ENCODE measurements around the gene POFUT1.

POFUT1 gene

GRCh38 chr20:32159766-32160221 lies 47.9 kb upstream of the POFUT1 start:
- no peak overlapping the region for H3K4ac ChIP-seq (ENCODE audit: low read depth in 1 of 2, low read length in 2 of 2)
- no peak overlapping the region for H3K23ac ChIP-seq (ENCODE audit: low read length in 2 of 2)
- no peak for DNase-seq
- 91% methylated on average over 5 of the region's 5 CpGs for WGBS
- peaks cover 9% of the 10 kb centered on the region for H3K4me1 ChIP-seq (ENCODE audit: control insufficient read depth, insufficient read depth, low read depth, low read length)
- no peak overlapping the region for H2BK5ac ChIP-seq (ENCODE audit: low read depth, low read length, poor library complexity, severe bottlenecking)
- H2BK15ac ChIP-seq (ENCODE audit: low read depth, poor library complexity, severe bottlenecking): no peak overlapping the region
- H3K14ac ChIP-seq (ENCODE audit: low read length in 2 of 2): no peak overlapping the region
- peaks cover 19% of the 10 kb centered on the region for H3K79me1 ChIP-seq (replicated peaks; ENCODE audit: low read length, poor library complexity, severe bottlenecking)
- H3K4me2 ChIP-seq (ENCODE audit: low read length, poor library complexity, severe bottlenecking): no peak overlapping the region
- no peaks in the 10 kb centered on the region for H3K27me3 ChIP-seq (ENCODE audit: control insufficient read depth in 1 of 2, insufficient read depth in 1 of 2, low read length in 2 of 2)
- H2BK120ac ChIP-seq (ENCODE audit: low read depth, low read length): no peak overlapping the region
- no peak overlapping the region for H2AFZ ChIP-seq (ENCODE audit: low read depth, low read length)
- no peak overlapping the region for H3K27ac ChIP-seq (ENCODE audit: low read length, poor library complexity, severe bottlenecking)
- H2BK12ac ChIP-seq (ENCODE audit: low read length in 2 of 2): no peak overlapping the region
- H3K4me3 ChIP-seq (ENCODE audit: insufficient read depth in 1 of 2, low read depth in 1 of 2, low read length in 2 of 2): no peak overlapping the region
- H3K9ac ChIP-seq (ENCODE audit: low read length): no peak overlapping the region
- H3K9me3 ChIP-seq (ENCODE audit: control insufficient read depth, low read length): no peaks in the 10 kb centered on the region
- no peak overlapping the region for H4K8ac ChIP-seq (ENCODE audit: low read length)
- H4K91ac ChIP-seq (ENCODE audit: low read length): no peak overlapping the region
- peaks cover 69 to 76% of the 10 kb centered on the region in 2 experiments for H3K36me3 ChIP-seq (ENCODE audit: control insufficient read depth in 1 of 2, insufficient read depth in 2 of 2, low read depth in 1 of 2, low read length in 2 of 2)
- H3K18ac ChIP-seq (ENCODE audit: low read depth in 1 of 2, low read length in 2 of 2): no peak overlapping the region
- H2AK5ac ChIP-seq (ENCODE audit: low read length, severe bottlenecking): no peak overlapping the region

GRCh38 chr20:32160341-32160740 lies 47.3 kb upstream of the POFUT1 start:
- H3K27me3 ChIP-seq (ENCODE audit: control insufficient read depth in 1 of 2, insufficient read depth in 1 of 2, low read length in 2 of 2): no peaks in the 10 kb centered on the region
- DNase-seq: no peak
- no peak overlapping the region for H4K91ac ChIP-seq (ENCODE audit: low read length)
- no peak overlapping the region for H2BK12ac ChIP-seq (ENCODE audit: low read length in 2 of 2)
- H2BK120ac ChIP-seq (ENCODE audit: low read depth, low read length): no peak overlapping the region
- H3K27ac ChIP-seq (ENCODE audit: low read length, poor library complexity, severe bottlenecking): no peak overlapping the region
- no peak overlapping the region for H3K4me3 ChIP-seq (ENCODE audit: insufficient read depth in 1 of 2, low read depth in 1 of 2, low read length in 2 of 2)
- no peak overlapping the region for H3K4ac ChIP-seq (ENCODE audit: low read depth in 1 of 2, low read length in 2 of 2)
- no peaks in the 10 kb centered on the region for H3K9me3 ChIP-seq (ENCODE audit: control insufficient read depth, low read length)
- no peak overlapping the region for H2AK5ac ChIP-seq (ENCODE audit: low read length, severe bottlenecking)
- no peak overlapping the region for H3K4me2 ChIP-seq (ENCODE audit: low read length, poor library complexity, severe bottlenecking)
- no peak overlapping the region for H4K8ac ChIP-seq (ENCODE audit: low read length)
- H2AFZ ChIP-seq (ENCODE audit: low read depth, low read length): no peak overlapping the region
- H3K79me1 ChIP-seq (replicated peaks; ENCODE audit: low read length, poor library complexity, severe bottlenecking): peaks cover 20% of the 10 kb centered on the region
- peaks cover 4% of the 10 kb centered on the region for H3K4me1 ChIP-seq (ENCODE audit: control insufficient read depth, insufficient read depth, low read depth, low read length)
- peaks cover 75 to 76% of the 10 kb centered on the region in 2 experiments for H3K36me3 ChIP-seq (ENCODE audit: control insufficient read depth in 1 of 2, insufficient read depth in 2 of 2, low read depth in 1 of 2, low read length in 2 of 2)
- H3K18ac ChIP-seq (ENCODE audit: low read depth in 1 of 2, low read length in 2 of 2): no peak overlapping the region
- H2BK5ac ChIP-seq (ENCODE audit: low read depth, low read length, poor library complexity, severe bottlenecking): no peak overlapping the region
- H2BK15ac ChIP-seq (ENCODE audit: low read depth, poor library complexity, severe bottlenecking): no peak overlapping the region
- H3K14ac ChIP-seq (ENCODE audit: low read length in 2 of 2): no peak overlapping the region
- H3K23ac ChIP-seq (ENCODE audit: low read length in 2 of 2): no peak overlapping the region
- 97% methylated on average over 5 of the region's 5 CpGs for WGBS
- H3K9ac ChIP-seq (ENCODE audit: low read length): no peak overlapping the region

GRCh38 chr20:32162351-32162750 lies 45.3 kb upstream of the POFUT1 start:
- no peak overlapping the region for H3K9ac ChIP-seq (ENCODE audit: low read length)
- 91% methylated on average over 3 of the region's 3 CpGs for WGBS

GRCh38 chr20:32163951-32164350 lies 43.7 kb upstream of the POFUT1 start:
- Histone ChIP-seq H4K8ac (ENCODE audit: low read length) (no peak overlapping the region), H3K4me3 (ENCODE audit: insufficient read depth in 1 of 2, low read depth in 1 of 2, low read length in 2 of 2) (no peak overlapping the region), H3K4me1 (ENCODE audit: control insufficient read depth, insufficient read depth, low read depth, low read length) (peaks cover 6% of the 10 kb centered on the region), H3K18ac (ENCODE audit: low read depth in 1 of 2, low read length in 2 of 2) (no peak overlapping the region), H2BK120ac (ENCODE audit: low read depth, low read length) (no peak overlapping the region), H3K4me2 (ENCODE audit: low read length, poor library complexity, severe bottlenecking) (no peak overlapping the region), H2BK15ac (ENCODE audit: low read depth, poor library complexity, severe bottlenecking) (no peak overlapping the region), H3K23ac (ENCODE audit: low read length in 2 of 2) (no peak overlapping the region), H3K27ac (ENCODE audit: low read length, poor library complexity, severe bottlenecking) (no peak overlapping the region), H3K9ac (ENCODE audit: low read length) (no peak overlapping the region), H3K4ac (ENCODE audit: low read depth in 1 of 2, low read length in 2 of 2) (no peak overlapping the region), H3K79me1 (replicated peaks; ENCODE audit: low read length, poor library complexity, severe bottlenecking) (peaks cover 14% of the 10 kb centered on the region), H3K14ac (ENCODE audit: low read length in 2 of 2) (no peak overlapping the region), H3K36me3 (ENCODE audit: control insufficient read depth in 1 of 2, insufficient read depth in 2 of 2, low read depth in 1 of 2, low read length in 2 of 2) (peaks cover 78 to 83% of the 10 kb centered on the region in 2 experiments), H3K27me3 (ENCODE audit: control insufficient read depth in 1 of 2, insufficient read depth in 1 of 2, low read length in 2 of 2) (no peaks in the 10 kb centered on the region), H2AFZ (ENCODE audit: low read depth, low read length) (no peak overlapping the region), H2BK12ac (ENCODE audit: low read length in 2 of 2) (no peak overlapping the region), H3K9me3 (ENCODE audit: control insufficient read depth, low read length) (no peaks in the 10 kb centered on the region), H4K91ac (ENCODE audit: low read length) (no peak overlapping the region), H2BK5ac (ENCODE audit: low read depth, low read length, poor library complexity, severe bottlenecking) (no peak overlapping the region), H2AK5ac (ENCODE audit: low read length, severe bottlenecking) (no peak overlapping the region)
- 89% methylated on average over 2 of the region's 5 CpGs for WGBS
- DNase-seq: no peak

More at GRCh38 chr20:32162351-32162750, 45.3 kb upstream of the POFUT1 start:
- Histone ChIP-seq H2BK120ac (ENCODE audit: low read depth, low read length) (no peak overlapping the region), H3K4me3 (ENCODE audit: insufficient read depth in 1 of 2, low read depth in 1 of 2, low read length in 2 of 2) (no peak overlapping the region), H3K14ac (ENCODE audit: low read length in 2 of 2) (no peak overlapping the region), H3K23ac (ENCODE audit: low read length in 2 of 2) (no peak overlapping the region), H3K18ac (ENCODE audit: low read depth in 1 of 2, low read length in 2 of 2) (no peak overlapping the region), H4K8ac (ENCODE audit: low read length) (no peak overlapping the region), H3K4me2 (ENCODE audit: low read length, poor library complexity, severe bottlenecking) (no peak overlapping the region), H3K9me3 (ENCODE audit: control insufficient read depth, low read length) (no peaks in the 10 kb centered on the region), H3K4me1 (ENCODE audit: control insufficient read depth, insufficient read depth, low read depth, low read length) (no peaks in the 10 kb centered on the region), H3K79me1 (replicated peaks; ENCODE audit: low read length, poor library complexity, severe bottlenecking) (peaks cover 19% of the 10 kb centered on the region), H4K91ac (ENCODE audit: low read length) (no peak overlapping the region), H3K36me3 (ENCODE audit: control insufficient read depth in 1 of 2, insufficient read depth in 2 of 2, low read depth in 1 of 2, low read length in 2 of 2) (peaks cover 86 to 92% of the 10 kb centered on the region in 2 experiments), H3K27ac (ENCODE audit: low read length, poor library complexity, severe bottlenecking) (no peak overlapping the region), H3K27me3 (ENCODE audit: control insufficient read depth in 1 of 2, insufficient read depth in 1 of 2, low read length in 2 of 2) (no peaks in the 10 kb centered on the region), H3K4ac (ENCODE audit: low read depth in 1 of 2, low read length in 2 of 2) (no peak overlapping the region), H2BK12ac (ENCODE audit: low read length in 2 of 2) (no peak overlapping the region), H2BK5ac (ENCODE audit: low read depth, low read length, poor library complexity, severe bottlenecking) (no peak overlapping the region), H2AFZ (ENCODE audit: low read depth, low read length) (no peak overlapping the region), H2AK5ac (ENCODE audit: low read length, severe bottlenecking) (no peak overlapping the region), H2BK15ac (ENCODE audit: low read depth, poor library complexity, severe bottlenecking) (no peak overlapping the region)
- no peak for DNase-seq
